GM21447 (cell line): ENCODE measurements around the gene KCNG2.

Experiments
- ATAC-seq: cut with Tn5 transposase; IDR thresholded peaks from one replicate; pipeline ENCODE4 v1.9.1; 2021; ENCODE audit not compliant: unreplicated experiment

KCNG2 gene

GRCh38 chr18:79784965-79785770, 12.6 kb upstream of the KCNG2 start:
- ATAC-seq = no peak

- no peak for ATAC-seq
These were observed 11.9 kb upstream of the KCNG2 start for GRCh38 chr18:79785831-79786230.

GRCh38 chr18:79786304-79786703, 11.4 kb upstream of the KCNG2 start:
- no peak for ATAC-seq

- ATAC-seq = no peak
These were observed 10.8 kb upstream of the KCNG2 start for GRCh38 chr18:79786786-79787526.

GRCh38 chr18:79787527-79787864, 10.2 kb upstream of the KCNG2 start:
- ATAC-seq = no peak

GRCh38 chr18:79787865-79788733, 9.6 kb upstream of the KCNG2 start:
- no peak for ATAC-seq

- ATAC-seq = no peak
These were observed 9.0 kb upstream of the KCNG2 start for GRCh38 chr18:79788734-79789085.

GRCh38 chr18:79789091-79789891, 8.4 kb upstream of the KCNG2 start:
- ATAC-seq = no peak

- no peak for ATAC-seq
These were observed 7.5 kb upstream of the KCNG2 start for GRCh38 chr18:79789901-79790890.

- no peak for ATAC-seq
These were observed 6.5 kb upstream of the KCNG2 start for GRCh38 chr18:79790996-79791972.

GRCh38 chr18:79792096-79792987, 5.4 kb upstream of the KCNG2 start:
- ATAC-seq = no peak

- ATAC-seq = no peak
These were observed 4.8 kb upstream of the KCNG2 start for GRCh38 chr18:79792988-79793355.

- no peak for ATAC-seq
These were observed 2.9 kb upstream of the KCNG2 start for GRCh38 chr18:79794846-79795245.

- ATAC-seq = no peak
These were observed 2.3 kb upstream of the KCNG2 start for GRCh38 chr18:79795446-79795845.

- ATAC-seq = no peak
These were observed 1.7 kb upstream of the KCNG2 start for GRCh38 chr18:79796016-79796415.

GRCh38 chr18:79796531-79797405, 970 bp upstream of the KCNG2 start:
- ATAC-seq = no peak
